Epidermal melanocyte (primary cell): ENCODE measurements around the gene CAPN8.

Experiments
- DNase-seq: peaks from one replicate; pipeline ENCODE4 v3.0.0; 2011; ENCODE audit warnings: low spot score; ENCODE audit not compliant: insufficient read length

Gene CAPN8

DNA sequence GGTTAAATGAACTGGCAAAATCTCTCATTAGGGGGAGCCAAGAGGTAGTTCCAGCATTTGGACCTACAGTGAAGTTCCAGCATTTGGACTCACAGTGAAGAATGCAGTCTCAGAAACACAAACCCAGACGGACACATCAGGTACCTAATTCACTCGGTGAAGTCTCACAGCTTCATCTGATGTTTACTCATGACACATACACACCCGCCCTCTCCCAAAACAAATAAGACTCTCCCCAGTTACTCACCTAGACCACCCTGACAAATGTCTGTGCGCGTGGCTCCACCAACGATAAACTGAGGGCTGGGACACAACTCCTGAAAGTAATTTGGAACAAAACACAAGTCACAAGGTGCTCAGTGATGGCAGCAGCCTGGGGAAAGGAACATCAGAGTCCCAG, 11.4 kb downstream of the CAPN8 start:
- no peak for DNase-seq

DNA sequence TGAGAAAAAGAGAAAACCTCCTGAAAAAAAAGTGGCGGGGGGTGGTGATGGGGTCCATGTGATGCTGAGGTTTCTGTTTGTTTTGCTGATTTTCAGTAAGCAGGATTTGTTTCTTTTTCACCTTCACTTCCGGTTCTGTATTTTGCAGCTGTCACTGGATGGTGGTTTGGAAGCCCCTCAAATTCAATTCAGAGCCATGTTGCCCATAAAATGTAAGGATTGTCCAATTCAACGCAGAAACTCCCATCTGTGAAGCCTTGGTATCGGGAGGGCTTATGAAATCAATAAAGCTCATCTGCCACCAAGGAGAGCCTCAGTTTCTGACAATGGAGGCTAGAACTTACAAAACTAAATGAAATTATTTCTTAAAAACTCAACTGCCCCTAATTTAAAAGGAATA, 12.1 kb downstream of the CAPN8 start:
- no peak for DNase-seq

GRCh38 chr1:223653015-223653414, 12.5 kb downstream of the CAPN8 start:
- no peak for DNase-seq

DNA sequence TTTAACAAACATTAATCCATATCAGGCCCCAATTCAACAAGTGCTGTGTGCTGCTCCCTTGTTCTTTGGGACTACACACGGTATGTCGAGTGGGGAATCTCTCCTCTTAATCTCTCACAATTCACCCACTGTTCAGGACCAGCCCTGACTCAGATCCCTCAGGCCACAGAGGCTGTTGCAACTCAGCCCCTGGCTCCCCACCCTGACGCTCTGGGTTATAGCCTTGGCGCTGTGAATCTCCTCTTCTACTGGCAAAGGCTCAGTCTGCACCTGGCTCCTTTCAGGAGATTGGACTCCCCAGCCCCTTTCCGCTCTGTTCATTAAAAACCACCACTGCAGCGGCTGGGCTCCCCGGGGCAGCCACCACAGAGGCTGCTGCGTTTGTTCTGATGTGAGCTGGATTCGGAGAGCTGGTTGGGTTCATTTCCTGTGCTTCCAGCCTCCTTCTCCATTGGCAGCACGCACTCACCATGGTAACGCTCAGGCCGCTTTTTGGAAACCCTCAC, 13.0 kb downstream of the CAPN8 start:
- peak; percentile 70 for DNase-seq

DNA sequence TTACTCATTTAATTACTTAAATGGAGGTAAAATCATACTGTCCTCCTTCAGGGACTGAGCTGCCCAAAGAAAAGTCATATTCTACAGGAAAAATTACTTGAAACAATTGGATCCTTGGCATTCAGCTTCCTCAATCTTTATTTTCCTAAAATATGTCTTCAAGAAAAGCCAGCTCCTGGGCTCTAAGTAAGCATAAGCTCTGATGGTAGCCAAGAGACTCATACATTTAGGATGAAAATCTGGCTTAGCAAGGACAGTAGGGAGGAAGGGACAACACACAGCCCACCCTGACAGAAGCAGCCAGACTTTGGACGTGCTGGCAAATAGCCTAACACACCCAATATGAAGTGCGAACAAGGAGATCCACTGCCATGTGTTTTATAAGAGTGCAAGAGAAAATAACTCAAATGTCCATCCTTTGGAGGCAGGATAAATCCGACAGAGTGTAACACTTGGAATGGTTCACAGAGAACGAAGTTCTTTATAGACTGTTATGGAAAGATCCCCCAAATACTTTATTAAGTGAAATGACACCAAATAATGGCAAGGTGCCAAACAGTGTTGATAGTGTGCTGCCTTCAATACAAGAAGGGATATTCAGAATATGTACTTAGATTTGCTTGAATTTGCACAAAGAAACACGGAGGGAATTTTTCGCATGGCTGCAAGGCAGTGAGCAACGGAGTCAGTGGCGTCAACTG, 14.1 kb downstream of the CAPN8 start:
- no peak for DNase-seq

GRCh38 chr1:223650465-223650864, 15.0 kb downstream of the CAPN8 start:
- DNase-seq = no peak

DNA sequence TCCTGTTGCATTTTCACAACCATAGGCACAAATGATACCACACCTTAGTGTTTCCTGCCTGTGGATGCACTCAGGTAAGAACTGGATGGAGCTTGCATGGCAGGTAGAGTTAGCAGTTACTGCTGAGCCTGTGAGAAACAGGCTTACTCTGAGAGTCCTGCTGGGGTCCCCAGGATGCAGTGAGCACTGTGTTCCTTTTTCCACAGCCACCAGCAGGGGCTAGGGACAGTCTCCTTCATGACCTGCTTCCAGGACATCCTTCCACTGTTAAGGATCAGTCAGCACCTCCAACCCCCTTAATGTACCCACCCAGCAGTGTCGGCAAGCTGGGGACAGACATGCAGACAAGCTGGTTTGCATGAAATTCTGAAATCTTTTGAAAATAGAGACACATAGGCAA, 16.3 kb downstream of the CAPN8 start:
- no peak for DNase-seq

- no peak for DNase-seq
Observed at GRCh38 chr1:223647249-223647648, 18.3 kb downstream of the CAPN8 start.

GRCh38 chr1:223645903-223646302, 19.6 kb downstream of the CAPN8 start:
- DNase-seq = no peak

DNA sequence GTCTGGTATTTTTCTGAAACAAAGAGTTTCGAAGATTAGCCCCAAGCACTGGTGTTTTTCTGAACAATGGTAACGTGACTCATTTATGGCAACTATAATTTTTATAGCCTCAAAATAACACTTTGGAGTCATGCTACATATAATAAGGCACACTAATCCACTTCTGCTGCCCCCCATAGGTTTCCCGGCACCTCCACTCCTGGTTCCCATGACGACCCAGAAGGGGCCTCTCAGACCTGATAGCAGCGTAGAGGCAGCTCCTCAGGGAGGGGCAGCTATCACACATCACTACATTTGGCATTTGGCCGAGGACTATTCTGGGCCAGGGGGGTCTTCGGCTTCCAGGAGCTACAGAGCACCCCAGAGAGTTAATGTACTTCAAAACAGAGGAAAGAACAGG, 23.3 kb downstream of the CAPN8 start:
- DNase-seq = no peak

DNA sequence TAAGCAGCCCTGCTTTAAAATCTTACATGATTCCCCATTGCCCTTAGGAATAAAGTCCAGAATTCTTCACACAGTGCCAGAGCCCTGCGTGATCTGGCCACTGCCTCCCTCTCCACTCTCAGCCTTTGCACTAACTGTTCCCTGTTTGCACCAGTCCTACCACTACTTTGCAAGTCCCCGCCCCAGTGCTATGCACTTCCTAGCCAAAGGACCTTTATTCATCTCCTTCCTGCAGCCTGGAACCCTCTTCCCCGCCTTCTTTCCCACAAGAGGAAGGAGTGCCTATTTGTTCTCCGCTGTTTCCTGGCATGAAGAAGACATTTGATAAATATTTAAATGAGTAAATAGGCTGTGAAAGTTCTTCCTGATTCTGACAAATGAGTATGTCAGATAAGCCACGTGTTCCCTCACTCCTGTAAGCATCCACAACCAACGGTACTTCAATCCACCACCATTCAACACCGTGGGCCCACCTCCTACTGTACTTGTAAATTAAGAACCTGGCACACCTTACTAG, 23.9 kb downstream of the CAPN8 start:
- DNase-seq = no peak

- DNase-seq = no peak
Observed at GRCh38 chr1:223639331-223639749, 26.2 kb downstream of the CAPN8 start.

- no peak for DNase-seq
Observed at GRCh38 chr1:223635236-223635635, 30.3 kb downstream of the CAPN8 start.

DNA sequence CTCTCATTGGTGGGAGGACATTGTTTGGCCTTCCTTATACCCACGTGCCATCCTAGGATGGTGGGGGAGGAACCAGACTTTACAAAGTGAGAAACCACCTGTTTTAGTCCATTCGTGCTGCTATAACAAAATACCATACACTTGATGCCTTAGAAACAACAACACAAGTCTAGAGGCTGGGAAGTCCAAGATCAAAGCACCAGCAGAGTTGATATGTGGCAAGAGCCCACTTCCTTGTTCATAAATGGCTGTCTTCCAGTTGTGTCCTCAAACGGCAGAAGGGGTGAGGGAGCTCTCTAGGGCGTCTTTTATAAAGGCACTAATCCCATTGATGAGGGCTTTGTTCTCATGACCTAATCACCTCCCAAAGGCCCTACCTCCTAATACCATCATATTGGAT, 31.1 kb downstream of the CAPN8 start:
- DNase-seq = no peak

DNA sequence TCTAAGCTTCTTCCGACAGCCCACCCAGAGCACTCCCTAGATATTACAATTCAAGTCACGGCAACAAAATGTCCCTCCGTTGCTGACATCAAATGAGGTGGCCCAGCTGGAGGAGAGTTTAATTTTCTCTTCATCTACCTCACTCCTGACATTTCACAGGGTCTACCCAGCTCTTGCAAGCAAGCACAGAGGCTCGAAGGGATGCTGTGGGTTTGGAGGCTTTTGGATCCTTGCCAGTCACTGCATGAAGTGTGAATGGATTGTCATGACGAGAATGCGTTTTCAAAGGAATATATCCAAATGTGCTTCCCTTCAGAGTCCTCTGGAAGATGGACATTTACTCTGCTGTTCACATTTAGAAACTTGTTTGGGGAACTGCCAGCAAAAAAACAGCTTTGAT, 33.5 kb downstream of the CAPN8 start:
- DNase-seq = no peak

DNA sequence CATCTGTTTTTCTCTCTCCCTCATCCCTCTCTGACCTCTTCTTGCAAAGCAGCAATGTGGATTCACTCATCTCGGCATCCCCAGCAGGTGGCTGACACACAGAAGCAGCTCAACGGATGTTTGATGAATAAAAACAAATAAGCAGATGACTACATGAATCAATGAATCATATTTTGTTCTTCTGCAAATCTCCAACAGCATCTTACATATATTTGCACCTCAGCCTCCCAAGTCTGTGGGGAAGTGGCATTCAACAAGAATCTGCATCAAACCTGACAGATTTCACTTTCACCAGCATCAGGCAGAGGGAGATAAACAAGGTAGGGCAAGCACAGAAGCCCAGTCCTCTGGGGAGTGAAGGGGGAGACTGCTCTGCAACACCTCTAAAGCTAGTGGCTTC, 34.0 kb downstream of the CAPN8 start:
- no peak for DNase-seq

DNA sequence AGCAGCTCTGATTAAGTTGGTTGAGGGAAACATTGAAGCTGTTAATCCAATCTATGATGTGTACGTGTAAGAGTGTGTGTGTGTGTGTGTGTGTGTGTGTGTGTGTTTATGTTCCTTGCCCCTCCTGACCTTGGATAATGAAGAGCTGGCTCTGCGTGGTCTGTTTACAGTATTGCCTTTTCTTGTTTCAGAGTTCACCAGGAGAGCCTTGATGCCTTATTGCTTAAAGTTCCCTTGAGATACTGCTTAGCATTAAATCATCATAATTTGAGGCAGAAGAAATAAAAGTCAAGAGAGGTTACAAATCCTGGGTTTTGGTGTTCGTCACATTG, 36.4 kb downstream of the CAPN8 start:
- DNase-seq = no peak

DNA sequence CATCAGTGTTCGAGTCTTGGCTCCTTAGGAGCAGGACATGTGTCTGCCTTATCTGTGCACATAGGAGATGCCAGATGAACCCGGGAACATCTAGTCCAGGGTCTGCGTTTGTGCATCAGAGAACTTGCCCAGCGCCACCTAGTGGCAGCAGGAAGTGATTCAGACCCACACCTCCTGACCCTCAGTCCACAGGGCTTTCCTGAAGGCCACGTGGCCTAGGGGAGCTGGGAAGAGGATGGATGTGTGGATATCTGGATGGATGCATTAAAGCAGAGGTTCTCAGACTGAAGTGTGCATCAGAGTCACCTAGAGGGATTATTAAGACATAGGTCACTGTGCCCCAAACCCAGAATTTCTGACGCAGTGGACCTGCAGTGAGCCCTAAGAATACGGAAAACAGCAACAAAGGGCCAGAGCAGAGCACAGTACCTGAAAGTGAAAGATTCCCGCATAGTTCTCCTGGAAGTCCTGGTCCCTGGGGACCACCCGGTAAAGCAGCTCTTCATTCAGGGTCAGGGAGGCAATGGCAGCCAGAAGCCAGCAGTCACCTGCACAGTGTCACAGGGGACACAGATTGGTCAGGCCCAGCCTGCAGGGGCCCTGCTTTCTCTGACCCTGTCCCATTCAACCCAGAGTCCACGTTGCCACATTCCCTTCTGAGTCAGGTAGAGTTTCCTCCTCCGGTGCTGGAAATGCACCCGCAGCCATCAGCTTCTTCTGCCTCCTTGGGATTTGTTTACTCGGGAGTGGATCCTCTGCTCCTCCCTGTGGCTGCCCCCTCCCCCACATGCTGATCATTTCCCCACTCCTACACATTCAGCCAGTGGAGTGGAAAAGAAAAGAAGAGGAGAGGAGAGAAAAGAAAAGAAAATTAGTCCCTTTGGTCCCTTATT, 37.0 kb downstream of the CAPN8 start:
- no peak for DNase-seq

DNA sequence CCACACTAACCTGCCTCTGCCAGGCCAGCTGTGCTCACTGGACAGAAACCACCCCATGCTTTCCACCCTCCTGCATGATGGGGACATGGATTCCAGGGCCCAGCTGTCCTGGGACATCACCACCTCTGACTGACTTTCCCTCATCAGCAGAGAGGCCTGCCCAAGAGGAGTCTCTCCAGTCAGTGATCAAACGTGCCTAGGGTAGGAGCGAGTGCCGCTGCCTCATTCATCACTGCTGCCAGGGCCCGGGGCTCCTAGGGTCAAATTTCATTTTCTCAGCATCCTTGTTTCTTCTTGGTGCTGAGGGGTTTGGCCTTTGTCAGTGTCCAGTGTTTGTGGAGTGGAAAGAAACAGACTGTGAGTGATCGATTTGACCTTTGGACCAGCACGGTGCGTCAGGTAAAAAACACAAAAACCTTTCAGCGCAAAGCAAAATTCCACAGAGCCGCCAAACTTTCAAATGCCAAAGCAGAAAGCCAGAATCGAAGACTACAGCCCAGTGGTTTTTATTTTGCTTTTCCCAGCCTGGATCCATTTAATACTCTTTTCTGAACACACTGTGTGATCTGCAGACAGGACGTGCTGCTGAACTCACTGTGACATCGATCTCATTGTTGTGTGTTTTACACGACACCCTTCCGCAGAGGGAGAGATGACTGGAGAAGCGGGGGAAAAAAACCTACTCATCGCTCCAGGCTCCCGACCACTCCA, 43.2 kb downstream of the CAPN8 start:
- DNase-seq = no peak

GRCh38 chr1:223621312-223621734, 44.2 kb downstream of the CAPN8 start:
- DNase-seq = no peak

GRCh38 chr1:223620297-223620897, 45.1 kb downstream of the CAPN8 start:
- DNase-seq = no peak
